Measurements from ENCODE around the gene SKA1.
"Not testable (repeated sequence)": the region's sequence is repeated elsewhere in the genome, so short reads cannot be mapped to it uniquely, and the experiment has no call there.

Gene SKA1

GRCh38 chr18:50428531-50429206 is 53.8 kb downstream of the SKA1 start:
- no peak for DNase-seq (ENCODE audit: extremely low read depth in 1 of 2, low read depth in 1 of 2)

- DNase-seq (ENCODE audit: extremely low read depth in 1 of 2, low read depth in 1 of 2): no peak
These were observed 54.5 kb downstream of the SKA1 start for GRCh38 chr18:50429207-50429948.

- DNase-seq (ENCODE audit: extremely low read depth in 1 of 2, low read depth in 1 of 2): no peak
These were observed 58.1 kb downstream of the SKA1 start for GRCh38 chr18:50432915-50433314.

GRCh38 chr18:50436742-50437141 is 61.9 kb downstream of the SKA1 start:
- DNase-seq (ENCODE audit: extremely low read depth in 1 of 2, low read depth in 1 of 2): not testable (repeated sequence)

GRCh38 chr18:50439460-50440015 is 64.7 kb downstream of the SKA1 start:
- DNase-seq (ENCODE audit: extremely low read depth in 1 of 2, low read depth in 1 of 2): no peak

- DNase-seq (ENCODE audit: extremely low read depth in 1 of 2, low read depth in 1 of 2): no peak
These were observed 66.2 kb downstream of the SKA1 start for GRCh38 chr18:50441016-50441415.

GRCh38 chr18:50441501-50441900 is 66.7 kb downstream of the SKA1 start:
- no peak for DNase-seq (ENCODE audit: extremely low read depth in 1 of 2, low read depth in 1 of 2)

All from activated CD8-positive, alpha-beta memory T cell treated with anti-CD3 and anti-CD28 coated beads for 1 hour (primary cell).